GM10847 (cell line): Measurements from ENCODE around the gene PLCB1.

Source experiments
- POLR2A ChIP-seq: IDR thresholded peaks from 2 replicates; pipeline ENCODE4 v1.6.1; 2011; ENCODE audit not compliant: insufficient read length; ENCODE audit errors: extremely low read depth

Gene PLCB1

DNA sequence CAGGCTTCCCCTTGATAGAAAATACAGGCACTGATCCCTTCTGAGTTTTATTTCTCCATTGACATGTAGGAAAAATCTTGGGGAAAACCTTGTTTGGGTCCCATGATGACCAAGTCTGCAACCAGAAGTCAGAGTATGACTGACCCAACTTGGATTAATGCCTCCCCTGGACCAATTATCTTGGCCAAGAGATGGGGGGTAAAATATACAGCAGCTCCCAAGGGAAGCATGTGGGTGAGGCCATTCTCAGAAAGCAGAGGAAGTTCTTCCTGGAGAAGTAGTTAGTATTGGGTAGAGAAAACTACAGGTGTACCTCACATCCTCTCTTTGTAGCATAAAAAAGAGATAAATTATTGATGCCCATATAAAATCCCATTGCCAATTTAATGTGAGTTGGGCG, 651.7 kb downstream of the PLCB1 start:
- no peak for TF ChIP-seq POLR2A

DNA sequence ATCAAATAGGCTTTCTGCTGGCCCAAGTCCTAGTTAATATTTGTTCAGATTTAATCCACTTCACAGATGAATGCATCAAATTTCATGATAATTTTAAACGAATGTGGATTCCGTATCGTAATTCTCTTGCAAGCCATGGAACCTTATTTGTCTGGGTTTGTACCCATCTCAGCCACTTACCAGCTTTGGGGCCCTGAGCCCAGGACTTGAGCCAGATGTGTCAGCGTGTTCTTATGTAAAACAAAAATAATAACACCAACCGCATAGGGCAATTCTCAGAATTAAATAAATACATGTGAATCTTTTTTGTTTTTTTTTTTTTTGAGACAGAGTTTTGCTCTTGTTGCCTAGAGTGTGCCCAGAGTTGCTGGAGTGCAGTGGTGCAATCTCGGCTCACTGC, 654.3 kb downstream of the PLCB1 start:
- TF ChIP-seq POLR2A = no peak

DNA sequence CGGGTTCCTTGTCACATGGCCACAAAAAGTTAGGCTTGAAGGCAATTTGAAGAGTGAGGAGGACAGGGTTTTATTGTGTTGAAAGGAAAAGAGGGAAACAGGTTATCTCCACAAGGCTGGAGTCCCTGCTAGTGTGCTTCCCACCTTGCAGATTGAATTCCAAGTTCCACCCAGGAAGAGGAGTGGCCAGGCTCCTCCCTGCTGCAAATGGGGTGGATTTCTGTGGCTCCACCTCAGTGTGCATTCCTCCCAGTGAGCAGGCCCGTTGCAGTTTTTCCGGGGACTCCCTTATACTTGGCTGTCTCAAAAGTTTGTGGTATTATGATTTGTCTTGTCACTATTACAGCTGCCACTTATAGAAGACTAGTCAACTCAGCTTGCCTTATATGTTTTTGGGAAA, 655.0 kb downstream of the PLCB1 start:
- no peak for TF ChIP-seq POLR2A

DNA sequence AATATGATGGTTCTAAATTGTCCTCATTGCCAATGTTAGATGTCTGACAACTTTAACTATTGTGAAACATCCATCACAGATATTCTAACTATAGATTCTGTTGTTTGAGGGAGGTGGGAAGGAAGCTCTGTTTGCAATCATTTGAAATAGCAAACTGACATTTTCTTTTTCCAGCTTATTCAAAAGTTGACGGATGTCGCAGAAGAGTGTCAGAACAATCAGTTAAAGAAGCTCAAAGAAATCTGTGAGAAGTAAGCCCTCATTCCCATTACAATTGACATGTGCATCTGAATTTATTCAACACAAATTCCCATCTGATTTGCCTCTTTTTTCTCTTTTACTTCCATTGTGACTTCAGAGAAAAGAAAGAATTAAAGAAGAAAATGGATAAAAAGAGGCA, 656.2 kb downstream of the PLCB1 start:
- TF ChIP-seq POLR2A = no peak

DNA sequence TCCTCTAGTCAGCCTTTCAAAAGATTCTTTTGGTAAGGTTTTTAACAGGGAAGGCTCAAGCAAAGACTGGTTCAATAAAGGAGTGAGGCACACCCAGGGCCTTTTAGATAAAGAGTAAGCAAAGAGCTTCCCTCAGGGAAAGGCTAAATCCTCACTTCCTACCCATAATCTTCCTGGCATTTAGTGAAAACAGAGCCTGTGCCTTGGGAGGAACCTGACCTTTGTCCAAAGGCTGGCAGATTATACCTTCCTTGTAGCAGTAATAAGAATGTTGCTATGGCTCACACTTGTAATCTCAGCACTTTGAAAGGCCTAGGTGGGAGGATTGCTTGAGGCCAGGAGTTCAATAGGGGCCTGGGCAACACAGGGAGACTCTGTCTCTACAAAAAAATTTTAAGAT, 656.8 kb downstream of the PLCB1 start:
- TF ChIP-seq POLR2A = no peak

DNA sequence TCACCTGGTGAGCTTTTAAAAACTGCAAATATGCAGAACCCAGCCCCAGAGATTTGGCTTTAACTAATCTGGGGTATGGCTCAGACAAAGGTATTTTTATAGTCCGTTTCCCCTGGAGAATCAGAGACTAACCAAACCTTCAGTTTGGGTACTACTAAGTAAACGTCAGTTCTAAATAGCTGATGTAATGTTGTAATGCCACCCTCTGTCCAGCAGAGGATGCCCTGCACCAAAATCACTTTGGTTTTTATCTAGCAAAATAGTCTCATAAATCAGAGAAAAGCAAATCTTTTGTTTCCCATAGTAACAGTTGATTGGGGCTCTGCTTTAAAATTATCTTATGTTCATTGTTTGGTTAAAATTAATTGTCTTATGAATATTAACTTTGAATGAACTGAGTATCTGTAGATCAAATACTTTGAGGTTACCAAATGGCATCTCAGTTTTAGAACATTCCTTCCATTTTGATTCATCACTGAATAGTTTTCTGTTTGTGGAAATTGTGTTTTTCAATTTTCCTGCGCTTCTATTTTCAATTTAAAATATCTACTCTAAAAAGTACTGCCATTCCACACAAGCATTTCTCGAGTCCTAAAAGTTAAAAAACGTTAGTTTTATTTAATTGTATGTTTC, 658.5 kb downstream of the PLCB1 start:
- TF ChIP-seq POLR2A = no peak

DNA sequence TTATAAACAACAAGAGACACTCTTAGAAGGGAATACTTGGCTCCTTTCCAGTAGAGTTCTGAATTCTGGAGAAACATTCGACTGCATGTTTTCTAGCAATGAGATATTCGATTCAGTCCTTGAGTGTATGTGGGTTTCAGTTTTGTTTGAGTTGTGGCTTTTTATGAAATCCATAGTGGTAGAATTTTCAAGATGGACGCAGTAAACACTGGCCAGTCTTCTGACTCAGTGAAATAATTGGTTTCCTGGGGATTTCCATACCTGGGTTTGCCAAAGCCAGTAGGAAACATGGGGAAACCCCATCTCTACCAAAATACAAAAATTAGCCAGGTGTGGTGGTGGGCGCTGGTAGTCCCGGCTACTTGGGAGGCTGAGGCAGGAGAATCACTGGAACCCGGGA, 663.3 kb downstream of the PLCB1 start:
- TF ChIP-seq POLR2A = no peak

DNA sequence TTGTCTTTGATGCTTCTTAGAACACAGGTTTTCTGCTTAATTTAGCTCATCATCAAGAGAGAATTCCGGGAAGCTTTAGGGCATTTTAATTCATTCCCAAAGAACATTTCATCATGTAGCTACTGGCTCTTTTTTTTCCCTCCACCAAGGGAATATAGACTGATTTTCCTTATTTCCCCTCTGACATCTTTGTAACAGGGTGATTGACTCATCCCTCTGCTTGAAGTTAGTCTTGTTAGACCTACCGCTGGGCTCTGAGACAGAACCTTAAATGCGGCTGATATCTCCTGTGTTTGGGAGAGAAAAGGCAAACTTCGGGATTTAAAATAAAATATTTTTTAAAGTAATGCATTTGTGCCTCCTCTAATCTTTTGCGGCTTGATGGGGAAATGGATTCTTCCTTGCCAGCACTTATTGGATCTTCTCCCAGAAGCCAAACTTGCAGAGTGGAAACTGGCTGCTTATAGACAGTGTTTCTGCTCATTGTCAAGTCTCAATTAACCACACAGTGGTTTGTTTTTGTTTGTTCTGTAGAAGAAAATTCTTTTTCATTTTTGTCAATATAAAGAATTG, 664.1 kb downstream of the PLCB1 start:
- TF ChIP-seq POLR2A = no peak

DNA sequence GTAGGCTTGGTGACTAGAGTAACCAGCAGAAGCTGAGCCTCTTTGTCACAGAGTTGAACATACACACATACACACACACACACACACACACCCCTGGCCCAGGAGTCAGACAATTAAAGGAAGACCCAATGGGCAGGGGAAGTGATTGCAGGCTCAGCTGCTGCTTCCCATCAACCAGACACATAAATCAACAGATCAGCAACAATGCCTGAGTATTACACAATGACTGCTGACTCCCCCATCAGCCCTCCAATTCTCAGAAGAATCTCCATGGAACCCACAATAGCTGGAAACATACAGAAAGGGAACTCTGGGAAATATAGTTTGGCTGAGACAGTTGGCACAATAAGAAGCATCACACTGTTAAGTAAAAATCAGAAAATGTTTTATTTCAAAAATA, 666.4 kb downstream of the PLCB1 start:
- TF ChIP-seq POLR2A = no peak

DNA sequence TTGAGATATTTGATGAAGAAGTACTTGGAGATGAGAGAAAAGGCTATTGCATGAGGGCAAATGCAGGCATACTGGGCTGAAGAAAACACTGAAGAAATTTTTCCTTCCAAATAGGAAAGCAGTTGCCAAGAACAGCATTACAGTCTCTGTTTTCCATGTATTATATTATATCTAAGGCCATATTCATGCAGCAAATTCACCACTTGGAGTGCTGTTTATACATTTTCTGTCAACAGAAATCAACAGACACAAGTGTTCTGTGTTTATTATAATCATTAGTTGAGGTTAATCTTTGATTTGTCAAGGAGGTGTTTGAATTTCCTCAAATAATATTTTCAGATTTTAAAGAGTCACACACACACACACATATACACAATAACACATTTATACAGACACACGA, 668.0 kb downstream of the PLCB1 start:
- TF ChIP-seq POLR2A = no peak

DNA sequence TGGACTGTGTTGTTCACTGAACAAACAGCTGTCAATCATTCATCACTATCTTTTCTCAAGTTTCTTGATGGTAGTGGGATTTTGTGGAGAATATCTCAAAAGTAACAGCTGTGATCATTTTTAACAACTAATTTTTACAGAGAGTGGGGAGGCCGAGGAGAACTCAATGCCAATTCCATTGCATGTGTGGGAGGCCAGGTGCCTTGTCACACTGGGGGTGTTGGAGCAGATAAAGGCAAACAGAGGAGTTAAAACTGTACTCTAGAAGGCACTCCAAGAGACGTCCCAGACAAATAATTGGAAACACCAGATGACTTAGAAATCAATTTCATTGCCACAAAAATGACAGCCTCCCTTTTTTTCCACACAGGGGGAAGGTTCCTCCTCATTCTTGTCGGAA, 669.6 kb downstream of the PLCB1 start:
- TF ChIP-seq POLR2A = no peak

DNA sequence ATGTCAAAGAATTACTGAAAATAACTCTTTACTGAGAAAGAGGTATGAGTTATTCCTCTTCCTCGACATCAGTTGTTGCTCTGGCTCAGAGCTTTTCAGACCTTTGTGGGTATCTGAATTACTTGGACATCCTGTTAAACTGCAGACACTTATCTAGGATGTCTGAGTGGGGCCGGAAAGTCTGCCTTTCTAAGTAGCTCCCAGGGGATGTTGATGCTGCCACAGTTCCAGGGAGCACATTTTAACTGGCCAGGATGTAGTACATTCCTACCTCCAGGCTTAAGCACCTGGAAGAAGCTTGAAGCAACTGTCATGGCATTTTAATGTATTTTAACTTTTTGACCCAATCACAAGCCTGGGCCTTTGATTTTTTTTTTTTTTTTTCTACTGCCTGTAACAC, 671.0 kb downstream of the PLCB1 start:
- no peak for TF ChIP-seq POLR2A

DNA sequence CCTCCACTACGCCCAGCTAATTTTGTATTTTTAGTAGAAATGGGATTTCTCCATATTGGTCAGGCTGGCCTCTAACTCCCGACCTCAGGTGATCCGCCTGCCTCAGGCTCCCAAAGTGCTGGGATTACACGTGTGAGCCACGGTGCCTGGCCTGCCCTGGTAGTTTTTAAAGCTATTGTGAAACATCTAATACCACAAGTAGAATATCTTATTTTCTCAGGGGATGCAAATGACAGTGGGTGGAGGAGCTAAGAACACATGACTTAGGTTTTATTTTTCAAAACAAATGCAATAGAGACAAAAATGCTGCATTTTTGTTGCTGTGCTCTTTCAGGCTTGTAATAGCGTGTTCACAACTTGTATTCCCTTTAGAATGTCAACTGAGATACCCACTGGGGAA, 671.9 kb downstream of the PLCB1 start:
- no peak for TF ChIP-seq POLR2A

DNA sequence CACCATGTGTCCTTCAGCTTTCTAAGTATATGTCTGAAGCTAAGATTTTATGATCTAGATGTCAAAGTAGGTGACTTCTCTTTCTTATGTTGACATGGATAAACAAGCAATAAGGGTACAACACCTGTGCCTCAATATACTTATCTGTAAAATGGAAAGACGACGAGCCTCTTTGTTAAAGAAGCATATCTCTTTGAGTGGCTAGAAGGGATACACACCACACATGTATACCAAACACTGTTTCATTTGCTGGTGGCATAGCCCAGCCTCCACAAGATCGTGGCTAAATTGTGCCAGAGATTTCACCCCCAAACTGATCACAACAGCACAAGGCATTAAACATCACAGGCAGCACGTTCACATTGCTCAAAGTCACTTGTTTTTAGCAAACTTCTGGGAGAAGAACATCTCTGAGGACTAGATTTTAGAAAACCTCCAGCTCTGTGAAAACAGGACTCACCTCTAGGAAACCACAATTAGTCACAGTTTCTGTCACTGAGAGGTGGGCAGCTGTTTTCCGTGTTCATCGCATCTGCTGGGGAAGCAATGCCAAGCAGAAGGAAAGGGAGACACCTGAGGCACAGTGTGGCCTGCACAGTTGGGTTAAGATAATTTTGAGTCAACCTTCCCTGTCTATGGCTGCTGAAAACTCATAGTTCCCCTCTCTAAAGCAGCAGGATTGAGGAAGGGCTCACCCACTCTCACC, 673.8 kb downstream of the PLCB1 start:
- TF ChIP-seq POLR2A = no peak

DNA sequence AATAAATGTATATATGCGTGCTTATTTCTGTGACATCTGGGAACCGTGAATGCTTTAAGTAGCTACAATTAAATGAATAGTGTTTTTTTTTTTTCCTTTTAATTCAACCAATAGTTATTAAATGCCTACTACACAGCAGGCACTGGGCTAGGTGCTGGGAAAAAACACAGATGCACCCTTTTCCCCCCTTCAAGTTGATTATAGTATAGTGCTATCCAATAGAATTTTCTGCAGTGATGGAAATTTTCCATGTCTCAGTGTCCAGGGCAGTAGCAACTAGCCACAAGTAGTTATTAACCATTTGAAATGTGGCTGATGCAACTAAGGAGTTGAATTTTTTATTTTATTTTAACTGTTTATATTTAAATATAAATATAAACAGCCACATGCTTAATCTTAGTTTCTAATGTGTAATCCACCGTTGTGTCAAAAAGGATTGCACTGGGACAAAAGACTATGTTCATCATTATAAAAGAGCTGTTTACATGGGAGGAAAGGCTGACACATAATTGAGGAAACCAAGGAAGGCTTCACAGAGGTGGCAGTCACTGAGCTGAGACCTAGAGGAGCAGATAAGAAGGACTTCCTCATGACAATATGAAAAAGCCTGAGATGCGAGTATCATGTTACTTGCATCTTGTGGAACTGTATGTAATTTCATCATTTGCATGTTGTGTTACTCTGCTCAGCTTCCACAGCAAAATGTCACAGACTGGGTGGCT, 675.6 kb downstream of the PLCB1 start:
- no peak for TF ChIP-seq POLR2A

DNA sequence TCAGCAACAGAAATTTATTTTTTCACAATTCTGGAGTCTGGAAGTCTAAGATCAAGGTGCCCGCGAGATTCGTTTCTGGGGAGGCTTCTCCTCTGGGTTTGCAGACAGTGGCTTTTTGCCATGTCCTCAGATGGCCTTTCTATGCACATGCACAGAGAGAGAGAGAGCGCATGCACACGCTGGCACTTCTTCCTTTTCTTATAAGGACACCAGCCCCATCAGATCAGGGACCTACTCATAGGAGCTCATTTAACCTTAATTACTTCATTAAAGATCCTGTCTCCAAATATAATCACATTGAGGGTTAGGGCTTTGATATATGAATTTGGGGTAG, 676.1 kb downstream of the PLCB1 start:
- no peak for TF ChIP-seq POLR2A

DNA sequence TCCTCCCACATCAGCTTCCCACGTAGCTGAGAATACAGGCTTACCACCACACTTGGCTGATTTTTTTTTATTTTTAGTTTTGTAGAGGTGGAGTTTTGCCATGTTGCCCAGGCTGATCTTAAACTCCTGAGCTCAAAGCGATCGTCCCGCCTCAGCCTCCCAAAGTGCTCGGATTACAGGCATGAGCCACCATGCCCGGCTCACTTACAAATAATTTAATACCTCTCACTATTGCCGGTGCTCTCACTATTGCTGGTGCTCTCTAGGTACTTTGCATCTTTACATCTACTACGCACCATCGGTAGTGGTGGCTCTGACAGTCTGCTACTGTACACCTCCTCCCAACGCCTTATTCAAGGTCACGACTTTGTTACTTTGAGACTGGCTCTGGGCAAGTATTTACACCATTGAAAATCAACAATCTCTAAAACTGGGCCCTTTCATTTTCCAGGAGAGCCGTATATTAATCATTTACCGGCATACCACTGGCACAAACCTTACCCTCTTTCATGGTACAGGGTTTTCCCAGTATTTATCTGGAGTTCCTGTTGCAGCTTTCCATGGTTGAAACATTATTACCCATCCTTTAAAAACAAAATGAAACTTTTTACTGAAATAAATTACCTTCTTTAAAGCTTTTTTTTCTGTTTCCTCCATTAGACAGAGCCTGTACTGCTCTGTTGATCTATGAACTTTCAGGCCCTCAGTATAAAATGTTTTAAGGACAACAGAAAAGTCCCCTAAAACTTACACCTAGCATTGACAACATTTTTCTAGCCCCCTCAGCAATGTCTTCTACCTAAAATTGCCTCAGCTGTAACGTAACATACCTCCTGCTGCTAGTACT, 677.3 kb downstream of the PLCB1 start:
- TF ChIP-seq POLR2A = no peak
